GM19043 (cell line): ENCODE results near the gene RASGRP2.
"Not testable (repeated sequence)": the region's sequence is repeated elsewhere in the genome, so short reads cannot be mapped to it uniquely, and the experiment has no call there.

Experiments
- ATAC-seq: cut with Tn5 transposase; IDR thresholded peaks from one replicate; pipeline ENCODE4 v1.9.1; 2021; ENCODE audit warnings: low read depth; ENCODE audit not compliant: unreplicated experiment

RASGRP2 gene

GRCh38 chr11:64710418-64711137 is 33.4 kb downstream of the RASGRP2 start:
- no peak for ATAC-seq

- no peak for ATAC-seq
Measured at GRCh38 chr11:64705501-64705900, 38.4 kb downstream of the RASGRP2 start.

DNA sequence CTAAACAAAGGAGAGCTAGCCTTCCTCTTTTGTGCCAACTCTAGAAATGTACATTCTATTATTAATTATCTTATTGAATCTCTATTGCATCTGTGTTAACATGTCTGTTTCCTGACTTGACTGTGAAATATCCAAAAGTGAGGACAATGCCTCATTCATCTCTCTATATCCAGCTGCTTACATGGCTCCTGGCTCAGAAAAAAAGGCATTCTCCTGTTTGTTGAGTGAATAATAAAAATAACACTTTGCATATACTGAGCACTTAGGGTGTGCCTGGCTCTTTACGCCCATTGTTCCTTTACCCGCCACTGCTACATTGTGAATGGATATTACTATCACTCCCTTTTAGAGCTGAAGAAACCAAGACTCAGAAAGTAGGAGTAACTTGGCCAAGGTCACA is 40.9 kb downstream of the RASGRP2 start:
- no peak for ATAC-seq

GRCh38 chr11:64701956-64702355 is 42.0 kb downstream of the RASGRP2 start:
- not testable (repeated sequence) for ATAC-seq

- ATAC-seq, result no peak
Measured at GRCh38 chr11:64698427-64698826, 45.5 kb downstream of the RASGRP2 start.

- no peak for ATAC-seq
Measured at GRCh38 chr11:64697663-64698375, 46.1 kb downstream of the RASGRP2 start.

- ATAC-seq, result no peak
Measured at GRCh38 chr11:64696045-64696444, 47.9 kb downstream of the RASGRP2 start.

DNA sequence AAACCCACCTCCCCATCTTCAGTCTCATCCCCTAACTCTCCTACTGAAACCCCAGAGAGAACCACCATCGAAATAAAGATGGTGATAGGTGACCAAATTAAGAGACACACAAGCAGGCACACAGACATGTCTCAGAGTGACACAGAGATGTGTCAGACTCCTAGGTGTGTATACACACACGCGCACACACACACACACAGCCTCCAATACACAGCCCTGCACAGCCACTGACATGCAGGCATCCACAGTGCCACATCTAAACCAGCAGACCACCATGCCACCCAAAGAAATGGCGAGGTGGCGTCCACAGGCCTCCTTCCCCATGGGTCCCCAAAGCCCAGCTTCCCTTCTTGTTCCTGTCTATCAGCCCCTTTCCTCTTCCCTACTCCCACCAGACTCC is 48.4 kb downstream of the RASGRP2 start:
- ATAC-seq, result no peak

GRCh38 chr11:64694821-64695365 is 49.0 kb downstream of the RASGRP2 start:
- ATAC-seq, result no peak

DNA sequence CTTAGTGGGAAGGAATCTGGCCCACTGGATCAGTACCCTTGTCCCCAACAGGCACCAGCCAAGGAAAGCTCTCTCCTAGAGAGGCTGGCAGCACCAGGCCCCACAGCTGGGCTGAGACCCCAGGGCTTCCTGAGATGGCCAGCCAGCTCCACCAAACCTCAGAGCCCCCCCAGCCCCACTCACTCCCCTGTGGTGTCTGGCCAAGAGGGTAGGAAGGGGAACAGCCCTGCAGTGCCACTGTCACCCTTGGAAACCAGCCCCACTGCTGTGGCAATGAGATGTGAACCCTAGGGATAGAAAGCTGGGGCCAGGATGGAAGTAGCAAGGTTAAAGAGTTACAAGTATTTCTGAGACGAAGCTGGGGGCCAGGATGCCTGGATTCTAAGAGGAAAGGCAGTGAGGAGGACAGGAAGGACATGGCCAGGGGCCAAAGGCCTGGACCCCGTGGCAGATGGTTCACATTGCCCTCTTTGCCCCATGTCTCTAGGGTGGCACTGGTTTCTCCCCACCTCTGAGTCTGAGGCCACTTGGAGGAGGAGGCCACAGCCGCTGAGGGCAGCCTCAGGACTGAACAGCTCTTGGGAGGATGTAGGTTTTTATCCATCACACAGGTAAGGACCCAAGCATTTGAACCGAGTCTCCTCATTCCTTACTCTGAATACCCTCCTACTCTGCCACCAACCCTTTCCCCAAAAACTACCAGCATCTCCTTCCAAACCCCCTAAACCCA is 49.8 kb downstream of the RASGRP2 start:
- ATAC-seq, result no peak

DNA sequence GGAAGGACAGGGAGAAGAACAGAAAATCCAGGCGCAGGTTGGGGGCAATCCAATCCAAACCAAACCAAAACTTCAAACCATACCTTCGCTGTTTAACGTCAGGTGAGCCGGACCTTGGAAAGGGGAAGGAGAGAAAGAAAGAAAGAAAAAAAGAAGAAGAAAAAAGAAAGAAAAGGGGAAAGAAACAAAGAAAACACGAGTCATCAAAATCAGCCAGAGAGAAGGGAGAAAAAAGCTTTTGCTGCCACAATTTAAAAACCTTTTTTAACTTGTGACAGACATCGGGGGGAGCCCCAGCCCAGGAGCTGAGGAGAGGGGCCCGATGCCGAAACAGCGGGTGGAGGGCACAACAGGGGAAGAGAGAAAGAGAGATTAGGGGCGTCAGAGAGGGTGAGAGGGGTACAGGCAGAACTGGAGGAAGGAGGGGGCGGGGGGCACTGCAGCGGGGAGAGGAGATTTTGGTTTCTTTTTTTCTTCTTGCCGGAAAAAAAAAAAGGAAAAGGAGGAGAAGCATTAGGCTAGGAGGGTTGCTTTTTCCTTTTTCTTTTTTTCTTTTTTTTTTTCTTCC is 51.1 kb downstream of the RASGRP2 start:
- ATAC-seq, result no peak

DNA sequence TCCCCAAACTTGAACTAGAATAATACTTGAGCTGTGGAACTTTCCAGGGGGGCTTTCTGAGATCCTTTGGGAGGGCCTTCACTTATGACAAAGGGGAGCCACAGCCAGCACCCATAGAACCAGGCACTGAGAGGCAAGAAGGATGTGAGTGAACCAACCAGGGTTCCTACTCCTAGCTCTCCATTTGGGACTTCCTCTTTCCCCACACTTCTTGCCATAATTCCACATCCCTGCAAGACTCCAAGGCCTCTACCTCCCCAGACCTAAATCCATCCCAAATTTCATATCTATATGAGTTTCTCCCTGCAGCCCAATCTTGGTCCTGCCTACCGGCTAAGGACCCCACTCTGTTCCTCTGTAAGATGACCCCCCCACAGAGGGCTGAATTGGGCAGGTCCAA is 52.4 kb downstream of the RASGRP2 start:
- no peak for ATAC-seq

DNA sequence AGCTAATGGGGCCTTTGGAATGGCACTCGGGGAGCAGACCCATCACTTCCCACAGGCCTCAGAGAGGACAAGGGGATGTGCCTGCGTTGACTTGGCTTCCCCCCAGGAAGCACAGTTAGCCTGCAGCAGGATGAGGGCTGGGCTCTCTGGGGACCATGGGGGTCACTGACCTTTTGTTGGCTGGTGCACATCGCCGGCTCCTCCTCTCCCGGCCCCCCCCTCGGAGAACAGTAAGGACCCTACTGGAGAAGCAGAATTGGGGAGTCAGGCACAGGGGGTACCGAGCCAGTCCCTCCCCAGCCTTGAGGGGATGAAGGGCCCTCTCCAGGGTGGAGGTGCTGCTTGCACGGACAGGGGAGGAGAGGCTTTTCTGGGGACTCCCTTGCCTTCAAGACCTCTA is 53.7 kb downstream of the RASGRP2 start:
- ATAC-seq, result no peak

DNA sequence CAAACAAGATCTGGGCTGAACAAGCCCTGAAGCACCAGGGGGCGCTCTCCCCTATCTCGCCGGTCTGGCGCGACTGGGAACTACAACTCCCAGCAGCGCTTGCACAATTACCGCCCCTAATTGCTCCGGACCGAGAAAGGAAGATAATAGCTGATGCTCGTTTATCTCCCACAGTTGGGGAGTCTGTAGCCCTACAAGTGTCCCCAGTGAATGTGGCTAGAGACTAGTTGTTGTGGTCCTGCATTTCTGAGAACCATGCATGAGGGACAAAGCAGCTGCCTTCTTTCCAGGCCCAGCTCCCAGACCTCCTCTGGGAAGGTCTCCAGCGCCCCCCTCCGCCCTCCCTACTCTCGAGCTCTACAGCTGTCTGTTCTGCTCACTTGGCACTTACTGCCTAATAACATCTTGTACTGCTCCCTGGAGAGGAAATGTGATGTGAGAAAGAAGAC is 55.4 kb downstream of the RASGRP2 start:
- peak; percentile 72 for ATAC-seq

- no peak for ATAC-seq
Measured at GRCh38 chr11:64687643-64688533, 56.1 kb downstream of the RASGRP2 start.

DNA sequence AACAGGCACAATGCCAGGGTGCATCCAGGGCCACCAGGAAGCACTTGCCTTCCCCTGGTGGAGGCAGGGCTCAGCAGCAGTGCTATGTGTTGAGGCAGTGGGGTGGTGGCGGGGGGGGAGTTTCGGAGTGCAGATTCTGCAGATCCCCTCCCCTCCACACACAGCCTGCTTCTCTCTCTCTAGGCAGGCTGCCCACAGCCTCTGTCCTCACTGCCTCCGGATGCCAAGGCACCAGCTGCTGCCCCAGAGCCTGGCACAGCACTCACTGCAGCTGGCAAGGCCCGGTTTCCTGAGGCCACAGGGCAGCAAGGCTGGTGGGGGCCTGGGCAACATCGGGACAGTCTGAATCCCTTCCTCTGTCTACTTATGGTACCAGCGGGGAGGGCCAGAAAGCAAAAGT is 56.7 kb downstream of the RASGRP2 start:
- ATAC-seq, result no peak

DNA sequence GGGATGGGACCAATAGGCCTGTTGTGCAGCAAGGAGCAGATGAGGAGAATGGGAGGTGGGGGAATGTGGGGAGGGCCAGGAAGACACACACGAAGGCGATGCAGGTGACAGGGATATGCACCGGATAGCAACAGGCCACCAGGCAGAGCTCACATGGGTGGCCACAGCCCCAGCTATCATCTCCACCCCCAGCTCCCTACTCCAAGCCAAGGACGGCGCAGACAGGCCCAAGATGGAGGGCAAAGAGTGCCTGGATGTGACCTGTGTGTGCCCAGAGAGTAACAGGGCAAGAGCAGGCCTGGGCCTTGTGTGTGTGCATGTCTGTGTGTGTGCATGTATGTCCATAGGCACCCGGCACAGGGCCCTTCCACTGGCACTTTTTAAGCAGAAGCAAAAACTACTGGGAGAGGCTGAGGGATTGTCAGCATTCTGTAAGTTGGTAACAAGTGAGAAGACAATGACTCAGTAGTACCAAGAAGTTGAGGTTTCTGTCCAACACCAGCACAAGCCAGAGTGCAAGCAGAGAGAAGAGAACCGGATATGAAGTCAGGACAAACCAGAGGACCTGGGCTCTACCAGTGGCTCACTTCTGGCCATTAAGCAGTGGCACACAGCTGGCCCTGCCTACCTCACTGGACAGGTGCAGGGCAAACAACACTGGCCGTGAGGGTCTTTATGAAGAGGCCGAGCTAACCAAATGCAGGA is 57.3 kb downstream of the RASGRP2 start:
- no peak for ATAC-seq

- no peak for ATAC-seq
Measured at GRCh38 chr11:64685536-64685935, 58.4 kb downstream of the RASGRP2 start.

- no peak for ATAC-seq
Measured at GRCh38 chr11:64684357-64684756, 59.6 kb downstream of the RASGRP2 start.
